KMS-11 (cell line): ENCODE data around the gene C12orf56.
"Not testable (repeated sequence)": the region's sequence is repeated elsewhere in the genome, so short reads cannot be mapped to it uniquely, and the experiment has no call there.

Experiments
- H2AFZ ChIP-seq: fragments of 200-600 bp; sonication (generic); 2 replicates; pipeline ENCODE4 v1.6.1; 2016; ENCODE audit warnings: antibody characterized with exemption, mixed run types, low read depth
- H3K27ac ChIP-seq: fragments of 200-600 bp; sonication (generic); 2 replicates; pipeline ENCODE4 v1.6.1; 2016; ENCODE audit warnings: mild to moderate bottlenecking, mixed run types
- H3K27me3 ChIP-seq: fragments of 200-600 bp; sonication (generic); 2 replicates; pipeline ENCODE4 v1.6.1; 2017; ENCODE audit warnings: mild to moderate bottlenecking, low read depth, mixed run types, moderate library complexity; ENCODE audit not compliant: insufficient read depth
- H3K36me3 ChIP-seq: fragments of 200-600 bp; sonication (generic); 2 replicates; pipeline ENCODE4 v1.6.1; 2017; ENCODE audit warnings: mild to moderate bottlenecking, mixed run types; ENCODE audit not compliant: insufficient read depth
- H3K4me1 ChIP-seq: fragments of 200-600 bp; sonication (generic); 2 replicates; pipeline ENCODE4 v1.6.1; 2016; ENCODE audit warnings: mild to moderate bottlenecking, low read depth, mixed run types; ENCODE audit not compliant: poor library complexity, severe bottlenecking
- H3K4me2 ChIP-seq: fragments of 200-600 bp; sonication (generic); 2 replicates; pipeline ENCODE4 v1.7.0; 2016; ENCODE audit warnings: mild to moderate bottlenecking, mixed run types
- H3K4me3 ChIP-seq: fragments of 200-600 bp; sonication (generic); IDR thresholded peaks from 2 replicates; pipeline ENCODE4 v1.6.1; 2017; ENCODE audit warnings: low read depth, low read length, mixed read lengths; ENCODE audit not compliant: insufficient read depth
- H3K79me2 ChIP-seq: fragments of 200-600 bp; sonication (generic); 2 replicates; pipeline ENCODE4 v1.6.1; 2016; ENCODE audit warnings: low read depth, mixed run types; ENCODE audit not compliant: insufficient read depth
- H3K9ac ChIP-seq: fragments of 200-600 bp; sonication (generic); 2 replicates; pipeline ENCODE4 v1.6.1; 2016; ENCODE audit warnings: mild to moderate bottlenecking, mixed run types
- H4K20me1 ChIP-seq: fragments of 200-600 bp; sonication (generic); 2 replicates; pipeline ENCODE4 v1.6.1; 2016; ENCODE audit warnings: mild to moderate bottlenecking, mixed run types; ENCODE audit not compliant: insufficient read depth
- TF ChIP-seq, protein P1 (sequence below): fragments of 200-600 bp; sonication (generic); conservative IDR thresholded peaks from 2 replicates; pipeline ENCODE4 v1.6.1; 2017; ENCODE audit warnings: low read depth, mild to moderate bottlenecking, antibody characterized with exemption, low read length, moderate library complexity, mixed read lengths

Gene C12orf56

DNA sequence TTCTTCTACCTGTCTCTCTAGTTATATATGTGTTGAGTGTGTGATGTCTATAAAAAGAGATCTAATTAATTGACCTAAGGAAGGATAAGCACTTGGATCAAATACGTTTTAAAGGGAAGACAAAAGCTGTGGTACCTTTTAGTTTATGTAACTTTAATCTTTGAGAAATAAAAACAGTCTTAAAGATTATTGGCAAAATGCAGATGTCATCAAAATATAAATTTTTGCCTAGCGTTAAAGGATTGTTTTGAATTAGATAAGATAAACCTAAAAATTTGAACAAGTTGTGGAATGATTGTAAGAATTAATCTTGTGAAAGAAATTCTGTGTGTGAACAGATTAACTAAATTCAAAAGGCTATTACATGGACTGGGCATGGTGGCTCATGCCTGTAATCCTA lies 42.9 kb downstream of the C12orf56 start:
- Histone ChIP-seq H3K27me3 (no peaks in the 10 kb centered on the region), H3K27ac (no peak overlapping the region), H3K79me2 (no peaks in the 10 kb centered on the region), H2AFZ (no peak overlapping the region), H3K9ac (no peak overlapping the region), H3K4me2 (no peak overlapping the region), H3K4me3 (no peak overlapping the region), H4K20me1 (no peaks in the 10 kb centered on the region), H3K36me3 (no peaks in the 10 kb centered on the region), H3K4me1 (no peaks in the 10 kb centered on the region)
- TF ChIP-seq, protein P1, sequence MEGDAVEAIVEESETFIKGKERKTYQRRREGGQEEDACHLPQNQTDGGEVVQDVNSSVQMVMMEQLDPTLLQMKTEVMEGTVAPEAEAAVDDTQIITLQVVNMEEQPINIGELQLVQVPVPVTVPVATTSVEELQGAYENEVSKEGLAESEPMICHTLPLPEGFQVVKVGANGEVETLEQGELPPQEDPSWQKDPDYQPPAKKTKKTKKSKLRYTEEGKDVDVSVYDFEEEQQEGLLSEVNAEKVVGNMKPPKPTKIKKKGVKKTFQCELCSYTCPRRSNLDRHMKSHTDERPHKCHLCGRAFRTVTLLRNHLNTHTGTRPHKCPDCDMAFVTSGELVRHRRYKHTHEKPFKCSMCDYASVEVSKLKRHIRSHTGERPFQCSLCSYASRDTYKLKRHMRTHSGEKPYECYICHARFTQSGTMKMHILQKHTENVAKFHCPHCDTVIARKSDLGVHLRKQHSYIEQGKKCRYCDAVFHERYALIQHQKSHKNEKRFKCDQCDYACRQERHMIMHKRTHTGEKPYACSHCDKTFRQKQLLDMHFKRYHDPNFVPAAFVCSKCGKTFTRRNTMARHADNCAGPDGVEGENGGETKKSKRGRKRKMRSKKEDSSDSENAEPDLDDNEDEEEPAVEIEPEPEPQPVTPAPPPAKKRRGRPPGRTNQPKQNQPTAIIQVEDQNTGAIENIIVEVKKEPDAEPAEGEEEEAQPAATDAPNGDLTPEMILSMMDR = no peak

- H3K27ac ChIP-seq, H3K4me3 ChIP-seq, H3K4me2 ChIP-seq, H3K36me3 ChIP-seq, H3K79me2 ChIP-seq, H2AFZ ChIP-seq, H3K27me3 ChIP-seq, H3K4me1 ChIP-seq, H4K20me1 ChIP-seq, H3K9ac ChIP-seq: not testable (repeated sequence)
Observed at GRCh38 chr12:64344631-64345030, 45.9 kb downstream of the C12orf56 start.

DNA sequence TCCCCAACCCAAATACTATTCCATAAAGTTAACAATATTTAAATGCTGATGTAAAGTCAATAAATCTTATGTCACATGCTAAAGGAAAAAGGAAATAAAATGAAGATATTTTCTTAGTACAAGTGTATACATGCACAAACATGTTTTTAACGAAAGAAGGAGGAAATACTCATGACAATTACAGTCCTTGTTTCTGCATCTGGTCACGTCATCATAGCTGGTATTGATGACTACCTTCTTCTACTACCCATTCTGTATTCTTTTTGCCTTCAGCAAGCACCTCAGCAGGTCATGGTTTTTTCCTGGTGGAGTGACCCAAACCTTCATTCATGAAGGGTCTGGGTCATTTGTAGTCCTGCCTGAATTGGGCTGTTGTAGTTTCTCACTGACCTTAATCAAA lies 50.0 kb downstream of the C12orf56 start:
- H3K79me2 ChIP-seq, H3K9ac ChIP-seq, H3K27ac ChIP-seq, H3K36me3 ChIP-seq, H3K4me1 ChIP-seq, H3K27me3 ChIP-seq, H2AFZ ChIP-seq, H3K4me3 ChIP-seq, H4K20me1 ChIP-seq, H3K4me2 ChIP-seq: not testable (repeated sequence)

- H3K27ac ChIP-seq = no peak overlapping the region
- TF ChIP-seq, protein P1 = no peak
- H3K79me2 ChIP-seq = no peaks in the 10 kb centered on the region
- H4K20me1 ChIP-seq = no peaks in the 10 kb centered on the region
- H3K9ac ChIP-seq = no peak overlapping the region
- no peaks in the 10 kb centered on the region for H3K36me3 ChIP-seq
- H3K4me1 ChIP-seq = peaks cover 9% of the 10 kb centered on the region
- no peak overlapping the region for H2AFZ ChIP-seq
- H3K4me2 ChIP-seq = no peak overlapping the region
- no peak overlapping the region for H3K4me3 ChIP-seq
- no peaks in the 10 kb centered on the region for H3K27me3 ChIP-seq
Observed at GRCh38 chr12:64335886-64336466, 54.6 kb downstream of the C12orf56 start.

DNA sequence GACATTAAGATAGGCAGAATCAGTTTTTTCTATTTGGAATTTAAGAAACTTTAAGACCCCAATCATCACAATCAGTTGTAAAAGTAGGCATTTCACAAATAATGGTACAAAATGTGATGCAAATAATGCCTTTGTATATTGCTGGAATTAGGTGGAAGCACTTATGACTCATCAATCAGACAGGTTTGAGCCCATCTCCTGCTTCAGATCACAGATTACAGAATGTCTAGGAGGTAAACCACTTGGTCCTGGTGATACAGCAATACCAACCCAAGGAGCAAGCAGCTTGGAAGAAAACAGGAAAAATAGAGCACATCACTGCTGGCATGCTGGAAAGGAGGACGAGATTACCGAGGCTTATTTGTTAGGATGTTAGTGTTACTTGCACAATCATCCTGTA lies 57.6 kb downstream of the C12orf56 start:
- H3K4me2 ChIP-seq = no peak overlapping the region
- H3K9ac ChIP-seq = no peak overlapping the region
- H4K20me1 ChIP-seq = no peaks in the 10 kb centered on the region
- TF ChIP-seq, protein P1 = no peak
- no peaks in the 10 kb centered on the region for H3K27me3 ChIP-seq
- peaks cover 9% of the 10 kb centered on the region for H3K4me1 ChIP-seq
- H3K4me3 ChIP-seq = no peak overlapping the region
- H3K27ac ChIP-seq = no peak overlapping the region
- no peaks in the 10 kb centered on the region for H3K36me3 ChIP-seq
- no peak overlapping the region for H2AFZ ChIP-seq
- H3K79me2 ChIP-seq = no peaks in the 10 kb centered on the region
